Loucy (cell line): ENCODE data around the gene CPED1.
A peak's percentile ranks its signal among the peaks of the same experiment; 100 is the strongest.
"Not testable (repeated sequence)": the region's sequence is repeated elsewhere in the genome, so short reads cannot be mapped to it uniquely, and the experiment has no call there.

Source experiments
- H2AFZ ChIP-seq: fragments of 200-600 bp; sonication (generic); 2 replicates; pipeline ENCODE4 v1.6.0; 2016; ENCODE audit warnings: antibody characterized with exemption, mild to moderate bottlenecking, low read length, moderate library complexity
- H3F3A ChIP-seq: fragments of 200-600 bp; 2 replicates; pipeline ENCODE4 v1.6.0; 2016; ENCODE audit warnings: antibody characterized with exemption, low read depth, mild to moderate bottlenecking
- H3K27me3 ChIP-seq: fragments of 200-600 bp; sonication (generic); 2 replicates; pipeline ENCODE4 v1.6.1; 2014; ENCODE audit warnings: low read length, mild to moderate bottlenecking; ENCODE audit not compliant: insufficient read depth, poor library complexity, severe bottlenecking
- H3K36me3 ChIP-seq: fragments of 200-600 bp; sonication (generic); 2 replicates; pipeline ENCODE4 v1.6.1; 2016; ENCODE audit warnings: low read length; ENCODE audit not compliant: insufficient read depth
- H3K4me1 ChIP-seq: fragments of 200-600 bp; sonication (generic); 2 replicates; pipeline ENCODE4 v1.5.1; 2014; ENCODE audit warnings: low read length, mild to moderate bottlenecking; ENCODE audit not compliant: insufficient read depth, poor library complexity, severe bottlenecking
- H3K4me2 ChIP-seq: fragments of 200-600 bp; sonication (generic); 2 replicates; pipeline ENCODE4 v1.6.0; 2014; ENCODE audit warnings: antibody characterized with exemption, low read length, low read depth, mild to moderate bottlenecking; ENCODE audit not compliant: poor library complexity, severe bottlenecking
- H3K4me3 ChIP-seq: fragments of 200-600 bp; sonication (generic); 2 replicates; pipeline ENCODE4 v1.5.1; 2014; ENCODE audit warnings: low read length, mild to moderate bottlenecking, mixed read lengths; ENCODE audit not compliant: poor library complexity, severe bottlenecking
- H3K79me2 ChIP-seq: fragments of 200-600 bp; sonication (generic); 2 replicates; pipeline ENCODE4 v1.6.1; 2014; ENCODE audit warnings: low read length; ENCODE audit not compliant: insufficient read depth
- H3K9ac ChIP-seq: fragments of 200-600 bp; sonication (generic); 2 replicates; pipeline ENCODE4 v1.6.0; 2014; ENCODE audit warnings: mild to moderate bottlenecking, low read depth, low read length, moderate library complexity; ENCODE audit not compliant: poor library complexity, severe bottlenecking
- H3K9me2 ChIP-seq: fragments of 200-600 bp; sonication (generic); replicated peaks from 2 replicates; pipeline ENCODE4 v1.6.1; 2016; ENCODE audit warnings: low read depth, low read length, mixed read lengths
- H3K9me3 ChIP-seq: fragments of 200-600 bp; sonication (generic); 2 replicates; pipeline ENCODE4 v1.6.1; 2014; ENCODE audit warnings: mild to moderate bottlenecking, antibody characterized with exemption, low read length, low read depth; ENCODE audit not compliant: insufficient read depth
- H4K20me1 ChIP-seq: fragments of 200-600 bp; sonication (generic); 2 replicates; pipeline ENCODE4 v1.6.0; 2014; ENCODE audit warnings: antibody characterized with exemption, low read length, mild to moderate bottlenecking; ENCODE audit not compliant: insufficient read depth, poor library complexity, severe bottlenecking
- CTCF ChIP-seq: fragments of 200-600 bp; sonication (generic); conservative IDR thresholded peaks from 2 replicates; pipeline ENCODE4 v1.5.1; 2014; ENCODE audit warnings: mild to moderate bottlenecking, antibody characterized with exemption, low read length
- EZH2phosphoT487 ChIP-seq: fragments of 200-600 bp; IDR thresholded peaks from 2 replicates; pipeline ENCODE4 v1.6.1; 2018; ENCODE audit warnings: antibody characterized with exemption, mild to moderate bottlenecking, moderate library complexity, borderline replicate concordance

The CPED1 gene

DNA sequence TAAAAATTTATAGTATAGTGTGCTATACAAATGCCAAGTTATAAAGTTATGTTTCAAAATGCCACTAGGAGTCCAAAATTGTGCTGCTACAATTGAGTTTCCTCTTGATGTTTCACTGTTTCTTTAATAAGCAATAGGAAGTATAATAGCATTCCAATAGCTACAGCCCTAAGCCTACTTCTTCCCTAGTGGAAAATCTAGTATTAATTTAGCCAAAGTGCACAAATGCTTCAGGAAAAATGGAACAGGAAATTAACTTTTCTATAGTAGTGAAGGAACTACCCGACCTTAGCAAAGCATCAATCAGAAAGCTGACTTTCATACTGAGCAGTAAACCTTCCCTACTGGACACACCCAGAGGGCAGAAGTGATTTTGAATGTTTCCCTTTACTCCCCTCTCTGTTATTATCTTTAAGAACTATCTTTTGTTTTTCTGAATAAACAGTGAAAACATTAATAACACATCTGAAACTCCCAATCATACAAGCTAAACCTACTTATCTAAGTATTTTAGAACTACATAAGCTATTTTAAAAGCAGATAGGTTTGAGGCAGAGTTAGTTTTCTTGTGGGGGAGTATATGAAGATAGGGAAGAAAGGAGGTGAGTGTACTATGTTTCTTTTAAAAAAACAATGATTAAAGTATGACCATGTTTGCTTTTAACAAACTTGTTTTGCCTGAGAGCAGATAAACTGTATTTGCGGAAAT is 13.7 kb downstream of the CPED1 start:
- Histone ChIP-seq H3K27me3 (no peaks in the 10 kb centered on the region), H3K9me3 (no peaks in the 10 kb centered on the region), H3K4me2 (no peak overlapping the region), H3K4me3 (no peak overlapping the region), H3K36me3 (no peaks in the 10 kb centered on the region), H3K4me1 (peaks cover 9% of the 10 kb centered on the region), H3K79me2 (no peaks in the 10 kb centered on the region), H3F3A (no peaks in the 10 kb centered on the region), H4K20me1 (no peaks in the 10 kb centered on the region), H3K9me2 (no peaks in the 10 kb centered on the region), H2AFZ (no peak overlapping the region), H3K9ac (no peak overlapping the region)
- no peak for TF ChIP-seq EZH2phosphoT487
- peak; percentile 19; the same call in 1 of the 2 replicates for TF ChIP-seq CTCF

- H3K27me3 ChIP-seq, result no peaks in the 10 kb centered on the region
Observed at GRCh38 chr7:121002757-121003200, 14.3 kb downstream of the CPED1 start.

DNA sequence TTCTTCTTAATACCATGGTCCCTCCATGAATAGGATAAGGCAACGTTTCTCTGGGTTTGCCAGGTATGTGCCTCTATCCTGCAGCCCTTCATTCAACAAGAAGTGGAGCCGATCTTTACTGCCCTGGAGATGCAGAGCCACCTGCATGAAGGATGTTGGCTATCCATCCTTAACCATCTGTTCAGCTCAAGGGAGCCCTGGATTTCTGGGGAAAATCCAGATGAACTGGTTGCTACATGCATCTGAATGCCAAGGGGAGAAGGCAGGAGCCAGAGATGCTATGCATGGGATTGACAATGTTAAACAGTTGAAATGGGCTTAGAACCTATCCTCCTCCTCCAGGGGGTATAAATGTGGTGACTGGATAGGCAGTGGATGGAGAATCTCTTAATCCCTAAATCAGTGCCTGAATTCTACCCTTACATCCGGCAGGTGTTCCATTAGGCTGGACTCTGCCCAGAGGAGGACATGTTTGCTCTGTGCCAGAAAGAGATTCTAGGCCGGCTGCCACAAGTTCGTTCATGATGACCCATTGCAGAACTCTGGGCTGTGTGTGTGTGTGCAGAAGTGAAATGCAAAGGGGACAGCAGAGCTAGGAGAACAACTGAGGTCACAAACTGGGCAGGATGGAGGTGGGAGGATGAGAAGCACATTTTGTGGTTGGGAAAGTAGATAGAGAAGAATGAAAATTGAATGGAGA is 15.6 kb downstream of the CPED1 start:
- Histone ChIP-seq H3F3A (no peaks in the 10 kb centered on the region), H3K36me3 (no peaks in the 10 kb centered on the region), H2AFZ (no peak overlapping the region), H3K4me1 (peaks cover 7% of the 10 kb centered on the region), H3K9ac (no peak overlapping the region), H3K4me2 (no peak overlapping the region), H3K4me3 (no peak overlapping the region), H3K9me2 (no peaks in the 10 kb centered on the region), H3K27me3 (no peaks in the 10 kb centered on the region), H3K79me2 (no peaks in the 10 kb centered on the region), H3K9me3 (no peaks in the 10 kb centered on the region), H4K20me1 (no peaks in the 10 kb centered on the region)
- TF ChIP-seq EZH2phosphoT487 (no peak), CTCF (no peak)

More at GRCh38 chr7:121002757-121003200, 14.3 kb downstream of the CPED1 start:
- Histone ChIP-seq H2AFZ (no peak overlapping the region), H3K4me3 (no peak overlapping the region), H4K20me1 (no peaks in the 10 kb centered on the region), H3K9ac (no peak overlapping the region), H3K79me2 (no peaks in the 10 kb centered on the region), H3K4me2 (no peak overlapping the region), H3K4me1 (peaks cover 7% of the 10 kb centered on the region), H3F3A (no peaks in the 10 kb centered on the region), H3K9me2 (no peaks in the 10 kb centered on the region), H3K36me3 (no peaks in the 10 kb centered on the region), H3K9me3 (no peaks in the 10 kb centered on the region)
- TF ChIP-seq CTCF (no peak), EZH2phosphoT487 (no peak)

DNA sequence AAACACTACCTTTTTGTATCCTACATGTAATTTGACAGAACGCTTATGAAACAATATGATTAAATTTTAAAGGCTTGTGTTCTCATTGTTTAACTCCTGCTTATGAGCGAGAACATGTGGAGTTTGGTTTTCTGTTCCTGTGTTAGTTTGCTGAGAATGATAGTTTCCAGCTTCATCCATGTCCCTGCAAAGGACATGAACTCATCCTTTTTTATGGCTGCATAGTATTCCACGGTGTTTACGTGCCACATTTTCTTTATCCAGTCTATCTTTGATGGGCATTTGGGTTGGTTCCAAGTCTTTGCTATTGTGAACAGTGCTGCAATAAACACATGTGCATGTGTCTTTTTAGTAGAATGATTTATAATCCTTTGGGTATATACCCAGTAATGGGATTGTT is 16.5 kb downstream of the CPED1 start:
- not testable (repeated sequence) for H3K4me2 ChIP-seq, H3F3A ChIP-seq, H3K9me2 ChIP-seq, H3K9ac ChIP-seq, H3K79me2 ChIP-seq, H4K20me1 ChIP-seq, H2AFZ ChIP-seq, H3K4me3 ChIP-seq, H3K36me3 ChIP-seq, H3K4me1 ChIP-seq, H3K9me3 ChIP-seq, H3K27me3 ChIP-seq
